ENCODE results near the gene KCNQ4.

KCNQ4 gene

GRCh38 chr1:40783001-40783905 lies at the start of gene KCNQ4:
TSS of gene KCNQ4 (plus strand) at chr1:40783787. CDS start at chr1:40784094, 307 bp downstream.
- peak; percentile 36 for DNase-seq

- DNase-seq: no peak
Measured at GRCh38 chr1:40734882-40735628, 48.5 kb upstream of the KCNQ4 start.

- peak; percentile 81 for DNase-seq
Measured at GRCh38 chr1:40736085-40736531, 47.5 kb upstream of the KCNQ4 start.

GRCh38 chr1:40738831-40739230 lies 44.8 kb upstream of the KCNQ4 start:
- DNase-seq: no peak

- peak; percentile 26 for DNase-seq
Measured at GRCh38 chr1:40739455-40740008, 44.1 kb upstream of the KCNQ4 start.

- no peak for DNase-seq
Measured at GRCh38 chr1:40740039-40740996, 43.3 kb upstream of the KCNQ4 start.

- DNase-seq: no peak
Measured at GRCh38 chr1:40740997-40741736, 42.4 kb upstream of the KCNQ4 start.

- DNase-seq: no peak
Measured at GRCh38 chr1:40742363-40743061, 41.1 kb upstream of the KCNQ4 start.

GRCh38 chr1:40743452-40743851 lies 40.1 kb upstream of the KCNQ4 start:
- DNase-seq: no peak

GRCh38 chr1:40743860-40744259 lies 39.7 kb upstream of the KCNQ4 start:
- DNase-seq: no peak

- peak; percentile 57 for DNase-seq
Measured at GRCh38 chr1:40745176-40745575, 38.4 kb upstream of the KCNQ4 start.

GRCh38 chr1:40746344-40747090 lies 37.1 kb upstream of the KCNQ4 start:
- no peak for DNase-seq

- no peak for DNase-seq
Measured at GRCh38 chr1:40748841-40749718, 34.5 kb upstream of the KCNQ4 start.

GRCh38 chr1:40749817-40750216 lies 33.8 kb upstream of the KCNQ4 start:
- DNase-seq: no peak

GRCh38 chr1:40750451-40750908 lies 33.1 kb upstream of the KCNQ4 start:
- DNase-seq: peak; percentile 47

- no peak for DNase-seq
Measured at GRCh38 chr1:40751802-40752201, 31.8 kb upstream of the KCNQ4 start.

GRCh38 chr1:40753142-40753882 lies 30.3 kb upstream of the KCNQ4 start:
- DNase-seq: no peak

GRCh38 chr1:40754201-40754600 lies 29.4 kb upstream of the KCNQ4 start:
- DNase-seq: no peak

Data from EL (cell line).